ENCODE results near the gene ABCB9.

The ABCB9 gene

GRCh38 chr12:122963941-122964265, 2.4 kb downstream of the ABCB9 start:
- DNase-seq (ENCODE audit: low read depth): no peak

GRCh38 chr12:122961531-122962329, 4.5 kb downstream of the ABCB9 start:
- DNase-seq (ENCODE audit: low read depth): no peak

GRCh38 chr12:122960193-122960569, 6.1 kb downstream of the ABCB9 start:
- DNase-seq (ENCODE audit: low read depth): no peak

- no peak for DNase-seq (ENCODE audit: low read depth)
Measured at GRCh38 chr12:122959566-122960192, 6.6 kb downstream of the ABCB9 start.

- DNase-seq (ENCODE audit: low read depth): no peak
Measured at GRCh38 chr12:122958198-122958888, 7.9 kb downstream of the ABCB9 start.

- no peak for DNase-seq (ENCODE audit: low read depth)
Measured at GRCh38 chr12:122956035-122956434, 10.2 kb downstream of the ABCB9 start.

- no peak for DNase-seq (ENCODE audit: low read depth)
Measured at GRCh38 chr12:122955156-122955555, 11.1 kb downstream of the ABCB9 start.

GRCh38 chr12:122951979-122952892, 14.0 kb downstream of the ABCB9 start:
- peak; percentile 63 for DNase-seq (ENCODE audit: low read depth)

- DNase-seq (ENCODE audit: low read depth): peak; percentile 64
Measured at GRCh38 chr12:122951406-122951805, 14.9 kb downstream of the ABCB9 start.

- DNase-seq (ENCODE audit: low read depth): no peak
Measured at GRCh38 chr12:122949816-122950675, 16.2 kb downstream of the ABCB9 start.

GRCh38 chr12:122949405-122949804, 16.9 kb downstream of the ABCB9 start:
- DNase-seq (ENCODE audit: low read depth): no peak

GRCh38 chr12:122948605-122949004, 17.7 kb downstream of the ABCB9 start:
- DNase-seq (ENCODE audit: low read depth): no peak

- DNase-seq (ENCODE audit: low read depth): no peak
Measured at GRCh38 chr12:122947352-122947792, 18.9 kb downstream of the ABCB9 start.

GRCh38 chr12:122946690-122947341, 19.4 kb downstream of the ABCB9 start:
- peak; percentile 99 for DNase-seq (ENCODE audit: low read depth)

GRCh38 chr12:122944605-122945592, 21.4 kb downstream of the ABCB9 start:
- DNase-seq (ENCODE audit: low read depth): no peak

GRCh38 chr12:122943196-122943595, 23.1 kb downstream of the ABCB9 start:
- DNase-seq (ENCODE audit: low read depth): no peak

GRCh38 chr12:122942637-122943036, 23.6 kb downstream of the ABCB9 start:
- no peak for DNase-seq (ENCODE audit: low read depth)

GRCh38 chr12:122941351-122941750, 24.9 kb downstream of the ABCB9 start:
- peak; percentile 61 for DNase-seq (ENCODE audit: low read depth)

GRCh38 chr12:122939125-122939524, 27.1 kb downstream of the ABCB9 start:
- no peak for DNase-seq (ENCODE audit: low read depth)

Data from iris pigment epithelial cell (primary cell).